NCI-H345 (cell line): Measurements from ENCODE around the gene TRRAP.

Experiments
- DNase-seq: peaks from one replicate; lab custom pipeline; 2025; lab: John Stamatoyannopoulos, UW

TRRAP gene

GRCh38 chr7:98902523-98902922 lies 24.2 kb downstream of the TRRAP start:
- DNase-seq = no peak

- DNase-seq = no peak
Measured at GRCh38 chr7:98903246-98903645, 24.9 kb downstream of the TRRAP start.

- no peak for DNase-seq
Measured at GRCh38 chr7:98907570-98907969, 29.2 kb downstream of the TRRAP start.

GRCh38 chr7:98908585-98908984 lies 30.3 kb downstream of the TRRAP start:
- DNase-seq = no peak

- DNase-seq = no peak
Measured at GRCh38 chr7:98909487-98909886, 31.2 kb downstream of the TRRAP start.

GRCh38 chr7:98910427-98910826 lies 32.1 kb downstream of the TRRAP start:
- DNase-seq = no peak

GRCh38 chr7:98911916-98912315 lies 33.6 kb downstream of the TRRAP start:
- DNase-seq = no peak

- no peak for DNase-seq
Measured at GRCh38 chr7:98913026-98913425, 34.7 kb downstream of the TRRAP start.

GRCh38 chr7:98913612-98914011 lies 35.3 kb downstream of the TRRAP start:
- DNase-seq = no peak

GRCh38 chr7:98917331-98917730 lies 39.0 kb downstream of the TRRAP start:
- DNase-seq = no peak

- DNase-seq = no peak
Measured at GRCh38 chr7:98921608-98922372, 43.5 kb downstream of the TRRAP start.

GRCh38 chr7:98922392-98923187 lies 44.3 kb downstream of the TRRAP start:
- no peak for DNase-seq

GRCh38 chr7:98923512-98923911 lies 45.2 kb downstream of the TRRAP start:
- no peak for DNase-seq

- DNase-seq = no peak
Measured at GRCh38 chr7:98927125-98927524, 48.8 kb downstream of the TRRAP start.

- DNase-seq = no peak
Measured at GRCh38 chr7:98930464-98930863, 52.1 kb downstream of the TRRAP start.

- DNase-seq = no peak
Measured at GRCh38 chr7:98930921-98931320, 52.6 kb downstream of the TRRAP start.

- no peak for DNase-seq
Measured at GRCh38 chr7:98933321-98933720, 55.0 kb downstream of the TRRAP start.

GRCh38 chr7:98934267-98934666 lies 55.9 kb downstream of the TRRAP start:
- DNase-seq = no peak

- no peak for DNase-seq
Measured at GRCh38 chr7:98935811-98936210, 57.5 kb downstream of the TRRAP start.

GRCh38 chr7:98943336-98943735 lies 65.0 kb downstream of the TRRAP start:
- DNase-seq = no peak

- no peak for DNase-seq
Measured at GRCh38 chr7:98944386-98944785, 66.1 kb downstream of the TRRAP start.

- no peak for DNase-seq
Measured at GRCh38 chr7:98945852-98946251, 67.5 kb downstream of the TRRAP start.

GRCh38 chr7:98946389-98946788 lies 68.1 kb downstream of the TRRAP start:
- DNase-seq = no peak
